ENCODE results near the gene DAP3.
"Not testable (repeated sequence)": the region's sequence is repeated elsewhere in the genome, so short reads cannot be mapped to it uniquely, and the experiment has no call there.

The DAP3 gene

DNA sequence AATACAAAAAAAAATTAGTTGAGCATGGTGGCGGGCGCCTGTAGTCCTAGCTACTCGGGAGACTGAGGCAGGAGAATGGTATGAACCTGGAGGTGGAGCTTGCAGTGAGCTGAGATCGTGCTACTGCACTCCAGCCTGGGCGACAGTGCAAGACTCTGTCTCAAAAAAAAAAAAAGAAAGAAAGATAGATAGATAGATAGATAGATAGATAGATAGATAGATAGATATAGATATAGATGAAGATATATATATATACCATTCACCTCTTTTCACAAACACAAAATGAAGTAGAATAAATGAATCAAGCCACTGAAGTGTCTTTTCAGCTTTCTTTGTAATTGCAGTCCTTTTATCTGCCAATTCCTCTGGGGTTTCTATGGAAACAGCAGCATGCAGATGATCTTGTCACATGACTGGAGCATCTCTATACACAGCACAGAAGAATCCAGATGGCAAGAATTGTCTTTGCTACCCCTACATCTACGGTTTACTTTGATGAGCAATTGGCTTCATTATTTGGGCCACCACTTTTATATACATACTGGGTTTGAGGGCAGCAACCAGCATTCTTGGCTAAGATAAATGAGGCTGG lies 29.7 kb downstream of the DAP3 start:
- DNase-seq (ENCODE audit: low spot score): peak; percentile 81

DNA sequence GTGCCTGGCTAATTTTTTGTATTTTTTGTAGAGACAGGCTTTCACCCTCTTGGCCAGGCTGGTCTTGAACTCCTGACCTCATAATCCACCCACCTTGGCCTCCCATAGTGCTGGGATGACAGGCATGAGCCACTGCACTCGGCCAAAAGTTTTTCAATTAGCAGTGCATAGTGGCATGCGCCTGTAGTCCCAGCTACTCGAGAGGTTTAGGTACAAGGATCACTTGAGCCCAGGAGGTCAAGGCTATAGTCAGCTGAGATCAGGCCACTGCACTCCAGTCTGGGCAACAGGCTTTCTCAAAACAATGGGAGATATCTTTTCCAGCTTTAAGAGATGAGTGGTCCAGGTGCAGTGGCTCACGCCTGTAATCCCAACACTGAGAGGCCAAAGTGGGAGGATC lies 30.8 kb downstream of the DAP3 start:
- DNase-seq (ENCODE audit: low spot score): no peak

DNA sequence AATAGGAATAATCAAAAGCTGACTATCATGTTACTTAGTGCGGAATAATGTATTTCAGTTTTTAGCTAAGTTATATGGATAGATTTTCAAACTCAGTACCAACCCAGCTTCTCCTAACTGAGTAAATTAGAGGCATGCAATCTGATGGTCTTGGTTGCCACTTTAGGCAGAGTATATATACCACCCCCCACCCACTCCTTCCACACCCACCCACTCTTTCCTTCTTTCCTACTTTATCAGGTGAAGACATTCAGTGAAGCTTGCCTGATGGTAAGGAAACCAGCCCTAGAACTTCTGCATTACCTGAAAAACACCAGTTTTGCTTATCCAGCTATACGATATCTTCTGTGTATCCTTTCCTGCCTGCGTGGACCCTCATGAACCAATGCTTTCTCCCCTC lies 36.3 kb downstream of the DAP3 start:
- no peak for DNase-seq (ENCODE audit: low spot score)

DNA sequence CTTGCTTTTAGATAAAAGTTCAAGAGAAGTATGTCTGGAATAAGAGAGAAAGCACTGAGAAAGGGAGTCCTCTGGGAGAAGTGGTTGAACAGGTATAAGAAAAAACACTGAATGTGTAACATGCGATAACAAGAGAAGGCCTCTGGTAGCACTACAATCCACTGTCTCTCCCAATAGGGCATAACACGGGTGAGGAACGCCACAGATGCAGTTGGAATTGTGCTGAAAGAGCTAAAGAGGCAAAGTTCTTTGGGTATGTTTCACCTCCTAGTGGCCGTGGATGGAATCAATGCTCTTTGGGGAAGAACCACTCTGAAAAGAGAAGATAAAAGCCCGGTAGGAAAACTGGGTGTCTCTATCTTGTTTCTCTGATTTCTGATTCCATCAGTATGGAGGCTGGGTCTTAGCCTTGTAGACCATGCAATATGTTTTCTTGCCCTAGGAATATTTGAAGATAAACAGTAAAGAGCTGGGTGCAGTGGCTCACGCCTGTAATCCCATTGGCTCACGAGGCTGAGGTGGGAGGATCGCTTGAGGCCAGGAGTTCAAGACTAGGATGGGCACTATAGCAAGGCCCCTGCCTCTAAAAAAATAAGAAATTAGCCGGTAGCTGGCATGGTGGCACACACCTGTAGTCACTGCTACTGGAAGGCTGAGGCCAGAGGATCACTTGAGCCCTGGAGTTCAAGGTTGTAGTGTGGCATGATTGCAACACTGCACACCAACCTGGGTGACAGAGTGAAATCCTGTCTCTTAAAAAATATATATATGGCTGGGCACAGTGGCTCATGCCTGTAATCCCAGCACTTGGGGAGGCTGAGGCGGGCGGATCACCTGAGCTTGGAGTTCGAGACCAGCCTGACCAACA lies 40.4 kb downstream of the DAP3 start:
- peak; percentile 95 for DNase-seq (ENCODE audit: low spot score)

DNA sequence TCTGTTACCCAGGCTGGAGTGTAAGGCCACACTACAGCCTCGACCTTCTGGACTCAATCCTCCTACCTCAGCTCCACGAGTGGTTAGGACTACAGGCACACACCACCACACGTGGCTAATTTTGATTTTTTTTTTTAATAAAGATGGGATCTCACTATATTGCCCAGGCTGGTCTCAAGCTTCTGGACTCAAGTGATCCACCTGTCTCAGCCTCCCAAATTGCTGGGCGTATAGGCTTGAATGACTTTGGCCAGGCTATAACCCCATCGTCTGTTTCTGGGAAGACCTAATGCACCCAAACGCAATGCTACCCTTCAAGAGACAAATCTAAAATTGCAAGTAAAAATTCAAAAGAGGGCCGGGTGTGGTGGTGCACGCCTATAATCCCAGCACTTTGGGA lies 52.1 kb downstream of the DAP3 start:
- DNase-seq (ENCODE audit: low spot score): no peak

DNA sequence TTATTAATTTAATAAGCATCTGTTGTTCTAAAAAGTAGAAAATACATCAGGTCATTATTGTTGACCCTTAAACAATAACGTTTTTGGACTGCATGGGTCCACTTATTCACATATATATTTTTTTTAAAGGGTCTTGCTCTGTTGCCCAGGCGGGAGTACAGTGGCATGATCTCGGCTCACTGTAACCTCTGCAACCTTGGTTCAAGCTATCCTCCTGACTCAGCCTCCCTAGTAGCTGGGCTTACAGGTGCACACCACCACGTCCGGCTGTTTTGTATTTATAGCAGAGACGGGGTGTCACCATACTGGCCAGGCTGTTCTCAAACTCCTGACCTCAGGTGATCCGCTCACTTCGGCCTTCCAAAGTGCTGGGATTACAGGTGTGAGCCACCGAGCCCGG lies 53.0 kb downstream of the DAP3 start:
- no peak for DNase-seq (ENCODE audit: low spot score)

DNA sequence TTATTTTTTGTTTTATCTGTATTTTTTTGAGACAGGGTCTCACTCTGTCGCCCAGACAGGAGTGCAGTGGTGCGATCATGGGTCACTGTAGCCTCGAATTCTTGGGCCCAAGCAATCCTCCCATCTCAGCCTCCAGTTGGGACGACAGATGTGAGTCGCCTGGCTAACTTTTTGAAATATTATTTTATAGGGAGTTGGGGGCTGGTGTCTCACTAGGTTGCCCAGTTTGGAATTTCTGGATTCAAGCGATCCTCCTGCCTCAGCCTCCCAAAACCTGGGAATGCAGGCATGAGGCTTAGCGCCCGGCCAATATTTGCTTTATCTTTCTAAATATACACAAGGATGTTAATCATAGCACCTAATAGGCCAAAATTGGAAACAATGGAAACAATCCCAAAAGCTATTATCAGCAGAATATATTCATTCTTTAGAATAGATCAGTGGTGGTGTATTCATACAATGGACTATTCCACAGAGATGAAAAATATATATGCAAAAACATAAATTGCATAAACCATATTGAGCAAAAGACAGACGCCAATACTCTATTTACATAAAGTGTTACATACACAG lies 55.9 kb downstream of the DAP3 start:
- peak; percentile 4 for DNase-seq (ENCODE audit: low spot score)

DNA sequence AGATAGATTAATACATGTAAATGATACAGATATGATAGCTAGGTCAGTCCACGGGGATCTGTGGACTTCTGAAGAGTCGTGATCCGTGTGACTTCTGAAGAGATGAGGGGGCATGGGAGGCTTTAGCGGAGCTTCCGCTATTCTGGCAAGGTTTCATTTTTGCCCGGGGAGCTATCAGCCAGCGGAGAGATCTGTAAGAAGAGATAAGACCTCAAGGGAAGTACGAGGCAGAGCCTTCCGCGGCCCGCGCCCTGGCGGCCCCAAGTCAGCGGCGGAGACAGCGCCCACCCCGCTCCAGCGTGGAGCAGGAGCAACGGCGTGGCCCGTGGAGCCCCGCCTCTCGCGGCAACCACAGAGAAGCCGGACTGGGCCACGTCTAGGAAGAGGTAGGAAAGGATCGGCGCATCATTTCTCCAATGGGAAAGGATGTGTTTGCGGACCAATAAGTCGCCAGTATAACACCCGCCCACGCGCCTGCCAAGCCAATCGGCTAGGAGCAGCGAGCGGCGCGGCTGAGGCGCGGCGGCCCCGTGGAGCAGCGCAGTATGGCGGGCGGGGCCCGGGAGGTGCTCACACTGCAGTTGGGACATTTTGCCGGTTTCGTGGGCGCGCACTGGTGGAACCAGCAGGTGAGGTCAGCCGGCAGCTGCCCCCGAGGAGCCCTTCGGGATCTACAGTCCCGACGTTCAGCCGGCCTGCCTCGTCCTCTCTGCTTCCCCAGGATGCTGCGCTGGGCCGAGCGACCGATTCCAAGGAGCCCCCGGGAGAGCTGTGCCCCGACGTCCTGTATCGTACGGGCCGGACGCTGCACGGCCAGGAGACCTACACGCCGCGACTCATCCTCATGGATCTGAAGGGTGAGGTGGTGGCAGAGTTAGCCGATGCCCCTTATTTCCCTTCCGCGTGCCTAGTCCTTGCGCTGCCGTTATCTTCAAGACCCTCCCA lies 56.7 kb downstream of the DAP3 start:
- DNase-seq (ENCODE audit: low spot score): peak; percentile 97

DNA sequence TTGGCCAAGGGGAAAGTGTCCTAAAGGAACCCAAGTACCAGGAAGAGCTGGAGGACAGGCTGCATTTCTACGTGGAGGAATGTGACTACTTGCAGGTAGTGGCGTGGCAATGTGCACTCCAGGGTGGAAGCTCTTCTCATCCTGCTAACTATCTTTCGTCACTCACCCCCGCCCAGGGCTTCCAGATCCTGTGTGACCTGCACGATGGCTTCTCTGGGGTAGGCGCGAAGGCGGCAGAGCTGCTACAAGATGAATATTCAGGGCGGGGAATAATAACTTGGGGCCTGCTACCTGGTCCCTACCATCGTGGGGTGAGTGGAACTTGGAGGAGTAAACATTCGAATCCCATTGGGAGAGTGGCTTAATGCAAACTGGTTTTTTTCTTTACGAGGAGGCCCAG lies 58.7 kb downstream of the DAP3 start:
- not testable (repeated sequence) for DNase-seq (ENCODE audit: low spot score)

DNA sequence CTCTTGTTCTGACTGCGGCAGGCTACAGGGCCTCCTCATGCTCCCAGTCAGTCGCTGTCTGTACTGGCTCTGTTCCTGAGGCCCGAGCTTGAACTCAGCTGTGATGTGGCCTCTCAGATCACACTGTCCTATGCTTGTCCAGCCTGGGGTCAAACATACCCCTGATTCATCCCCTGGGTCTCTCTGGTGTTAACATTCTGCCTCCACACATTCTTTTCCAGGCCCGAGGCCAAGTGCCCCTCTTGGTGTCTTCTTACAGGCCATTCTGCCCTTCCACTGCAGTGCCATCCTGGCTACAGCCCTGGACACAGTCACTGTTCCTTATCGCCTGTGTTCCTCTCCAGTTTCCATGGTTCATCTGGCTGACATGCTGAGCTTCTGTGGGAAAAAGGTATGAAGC lies 59.2 kb downstream of the DAP3 start:
- DNase-seq (ENCODE audit: low spot score): not testable (repeated sequence)

DNA sequence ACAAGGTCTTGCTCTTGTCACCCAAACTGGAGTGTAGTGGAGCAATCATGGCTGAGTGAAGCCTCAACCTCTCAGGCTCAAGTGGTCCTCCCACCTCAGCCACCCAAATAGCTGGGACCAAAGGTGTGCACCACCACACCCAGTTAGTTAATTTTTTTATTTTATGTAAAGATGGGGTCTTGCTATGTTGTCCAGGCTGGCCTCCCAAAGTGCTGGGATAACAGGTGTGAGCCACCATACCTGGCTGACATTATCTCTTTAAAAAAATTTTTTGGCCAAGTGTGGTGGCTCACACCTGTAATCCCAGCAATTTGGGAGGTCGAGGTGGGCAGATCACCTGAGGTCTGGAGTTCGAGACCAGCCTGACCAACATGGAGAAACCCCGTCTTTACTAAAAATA lies 70.1 kb downstream of the DAP3 start:
- DNase-seq (ENCODE audit: low spot score): not testable (repeated sequence)

DNA sequence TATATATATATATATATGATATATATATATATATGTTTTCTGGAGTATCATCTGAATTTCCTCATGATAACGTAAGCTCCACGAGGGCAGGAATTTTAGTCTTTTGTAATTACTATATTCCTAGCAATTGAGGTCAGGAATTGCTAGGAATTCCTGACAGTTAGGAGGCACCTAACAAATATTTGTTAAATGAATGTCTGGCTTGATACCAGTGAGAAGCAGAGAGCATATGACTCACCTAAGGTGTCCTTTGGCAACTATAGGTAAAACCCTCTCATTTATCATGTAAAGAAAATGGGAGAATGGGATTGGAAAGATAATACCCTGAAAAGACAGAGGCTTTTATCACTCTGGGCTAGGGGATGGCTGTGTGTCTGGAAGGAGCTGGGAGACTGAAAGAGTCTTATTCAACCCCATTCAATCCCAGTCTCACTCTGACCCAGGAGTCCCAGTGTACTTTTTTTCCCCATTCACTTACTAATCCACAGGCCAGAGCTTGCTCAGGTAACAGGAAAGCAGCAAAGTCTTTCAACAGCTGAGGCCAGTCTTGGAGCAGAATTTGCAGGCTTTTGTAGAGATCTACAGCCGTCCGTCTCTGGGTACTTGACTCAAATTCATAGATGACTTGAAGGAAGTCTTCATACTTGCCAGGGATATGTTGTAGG lies 71.2 kb downstream of the DAP3 start:
- no peak for DNase-seq (ENCODE audit: low spot score)

DNA sequence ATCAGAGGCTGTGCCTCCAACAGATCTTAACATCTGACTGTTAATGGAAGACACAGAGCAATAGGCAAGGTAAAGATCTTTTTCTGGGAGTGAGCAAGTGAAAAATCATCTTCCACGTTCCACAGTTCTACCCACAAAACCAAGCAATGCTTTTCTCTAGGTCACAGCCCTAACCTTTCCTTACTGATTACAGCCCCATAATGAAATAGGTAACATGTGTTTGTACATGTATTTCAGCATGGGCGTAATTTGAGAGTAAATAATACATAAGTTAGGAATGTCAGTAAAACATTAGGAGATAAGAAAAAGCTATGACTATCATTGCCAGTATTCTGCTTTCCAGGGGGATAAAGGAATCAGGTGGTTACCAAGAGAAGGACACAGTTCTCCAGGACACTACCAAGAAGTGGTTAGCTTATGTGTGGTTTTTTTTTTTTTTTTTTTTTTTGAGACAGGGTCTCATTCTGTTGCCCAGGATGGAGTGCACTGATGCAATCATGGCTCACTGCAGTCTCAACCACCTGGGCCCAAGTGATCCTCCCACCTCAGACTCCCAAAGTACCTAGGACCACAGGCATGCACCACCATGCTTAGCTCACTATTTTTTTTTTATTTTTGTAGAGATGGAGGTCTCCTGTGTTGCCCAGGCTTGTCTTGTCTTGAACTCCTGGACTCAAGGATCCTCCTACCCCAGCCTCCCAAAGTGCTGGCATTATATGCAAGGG lies 72.0 kb downstream of the DAP3 start:
- DNase-seq (ENCODE audit: low spot score): no peak

DNA sequence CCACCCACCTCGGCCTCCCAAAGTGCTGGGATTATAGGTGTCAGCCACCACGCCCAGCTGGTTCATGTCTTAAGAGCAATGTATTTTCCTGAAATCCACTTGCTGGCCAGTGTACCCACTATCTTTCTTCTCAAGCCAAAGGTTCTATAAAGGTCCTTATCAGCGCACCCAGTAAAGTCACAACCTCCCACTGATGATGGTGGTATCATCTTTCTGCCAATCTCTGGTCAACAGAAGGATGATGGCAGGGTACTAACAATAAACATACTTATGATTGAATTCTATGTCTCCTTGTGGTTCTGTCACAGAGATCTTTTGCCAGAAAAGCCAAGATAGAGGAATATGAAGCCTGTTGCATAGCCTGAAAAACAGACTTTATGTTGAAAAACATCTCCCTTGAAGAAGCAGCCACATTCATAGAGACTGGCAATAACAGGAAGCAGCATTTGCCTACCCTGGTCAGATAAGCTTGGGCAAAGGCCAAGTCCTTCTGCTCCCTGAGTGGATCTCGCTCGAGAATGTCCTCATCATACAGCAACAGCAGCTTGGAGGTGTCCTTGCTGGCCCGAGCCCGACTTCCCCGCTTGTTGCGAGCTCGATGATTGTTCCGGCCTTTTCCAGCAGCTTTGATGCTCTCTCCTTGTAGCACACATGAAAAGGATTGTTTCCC lies 73.0 kb downstream of the DAP3 start:
- DNase-seq (ENCODE audit: low spot score): no peak

DNA sequence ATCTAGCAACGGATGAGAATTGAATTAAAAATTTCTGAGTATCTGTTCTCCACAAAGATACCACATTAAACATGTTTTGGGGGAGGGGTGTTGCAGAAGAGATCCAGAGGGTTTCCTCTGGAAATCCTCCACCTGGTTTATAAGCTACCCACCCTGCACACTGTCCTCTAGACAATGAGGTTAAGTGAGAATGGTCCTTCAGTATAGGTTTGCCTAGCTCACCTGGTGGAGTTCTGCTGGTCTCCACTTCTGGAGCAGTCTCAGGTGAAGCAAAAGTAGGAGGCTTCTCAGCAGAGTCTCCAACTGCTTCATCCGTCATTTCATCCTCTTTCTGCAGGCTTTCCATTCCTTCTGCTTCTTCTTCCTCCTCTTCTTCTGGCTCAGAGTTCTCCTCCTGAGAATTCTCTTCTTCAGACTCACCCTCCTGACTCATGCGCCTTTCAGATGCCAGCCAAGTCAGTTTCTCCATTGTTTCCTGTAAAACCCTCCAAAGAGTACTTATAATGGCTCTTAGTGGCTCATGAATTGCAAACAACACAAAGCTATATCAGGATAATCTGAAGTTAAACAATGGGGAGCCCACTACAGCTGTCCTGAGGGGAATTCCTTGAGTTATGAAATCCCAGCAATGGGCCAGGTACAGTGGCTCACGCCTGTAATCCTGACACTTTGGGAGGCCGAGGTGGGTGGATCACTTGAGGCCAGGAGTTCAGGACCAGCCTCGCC lies 74.4 kb downstream of the DAP3 start:
- peak; percentile 71 for DNase-seq (ENCODE audit: low spot score)

DNA sequence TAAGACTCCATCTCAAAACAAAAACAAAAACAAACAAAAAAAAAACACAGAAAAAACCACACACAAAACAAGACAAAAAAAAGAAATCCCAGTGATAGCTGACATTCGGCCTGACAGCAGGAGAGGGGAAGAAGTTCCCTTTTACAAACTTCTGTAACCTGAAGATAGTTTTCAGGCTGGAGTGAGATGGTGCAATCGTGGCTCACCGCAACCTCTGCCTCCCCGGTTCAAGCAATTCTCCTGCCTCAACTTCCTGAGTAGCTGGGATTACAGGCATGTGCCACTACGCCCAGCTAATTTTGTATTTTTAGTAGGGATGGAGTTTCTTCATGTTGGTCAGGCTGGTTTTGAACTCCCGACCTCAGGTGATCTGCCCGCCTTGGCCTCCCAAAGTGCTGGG lies 75.1 kb downstream of the DAP3 start:
- not testable (repeated sequence) for DNase-seq (ENCODE audit: low spot score)

DNA sequence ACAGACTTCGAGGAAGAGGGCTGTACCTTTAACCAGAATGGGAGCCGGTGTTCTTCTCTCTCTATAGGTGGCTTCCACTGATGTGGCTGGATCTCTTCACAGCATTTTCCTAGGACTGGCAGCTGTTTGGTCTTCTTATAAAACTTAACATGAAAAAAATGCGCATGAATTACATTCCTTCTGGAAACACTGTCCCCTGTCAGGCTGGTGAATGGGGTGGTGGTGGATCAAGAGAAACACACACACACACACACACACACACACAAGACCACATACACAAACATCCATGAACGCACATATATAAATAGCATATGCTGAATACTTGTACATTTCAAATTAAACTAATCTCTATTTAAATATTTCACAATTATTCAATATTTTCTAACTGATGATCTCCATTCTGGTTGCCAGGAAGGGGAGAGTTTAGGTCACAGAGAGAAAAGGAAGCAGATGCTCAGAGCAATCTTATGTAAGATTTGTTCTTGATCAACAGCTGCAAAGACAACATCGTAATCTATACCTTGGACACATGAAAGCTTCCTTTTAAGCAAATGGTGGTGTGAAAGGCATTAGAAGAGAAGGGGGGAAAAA lies 78.6 kb downstream of the DAP3 start:
- DNase-seq (ENCODE audit: low spot score): not testable (repeated sequence)

DNA sequence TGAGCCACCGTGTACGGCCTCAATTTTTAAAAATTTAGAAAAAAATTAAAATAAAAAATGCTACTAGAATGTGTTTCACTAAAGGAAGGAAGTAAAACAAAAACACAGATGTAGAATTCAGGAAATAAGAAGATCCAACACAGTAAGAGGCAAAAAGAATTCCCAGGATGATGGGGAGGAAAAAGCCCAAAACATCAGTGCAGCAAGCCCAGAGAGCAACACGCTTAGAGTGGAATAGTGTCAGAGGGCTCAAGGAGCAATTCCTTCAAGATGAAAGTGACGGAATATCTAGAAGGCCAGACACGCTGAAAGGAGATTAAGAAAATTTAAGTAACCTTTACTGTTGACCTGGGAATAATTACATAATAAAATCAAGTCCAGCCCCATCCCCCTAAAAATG lies 80.4 kb downstream of the DAP3 start:
- DNase-seq (ENCODE audit: low spot score): no peak

DNA sequence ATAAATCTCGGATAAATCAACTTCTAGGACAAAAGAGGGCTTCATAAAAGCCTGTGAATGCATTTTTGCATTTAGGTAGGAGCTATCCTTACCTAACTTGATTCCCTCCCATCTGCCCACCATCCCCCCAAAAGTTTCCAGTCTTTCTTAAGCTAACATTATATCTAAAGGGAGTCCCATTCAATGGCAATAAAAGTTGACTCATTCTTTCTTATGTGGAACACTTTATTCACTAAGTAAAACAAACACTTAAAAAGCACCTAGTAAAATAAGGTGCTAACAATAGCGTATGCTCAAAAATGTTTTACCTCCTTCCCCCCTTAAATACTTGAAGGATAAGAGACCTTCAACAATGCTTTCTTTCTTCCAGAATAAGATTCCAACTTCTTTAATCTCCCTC lies 84.3 kb downstream of the DAP3 start:
- no peak for DNase-seq (ENCODE audit: low spot score)
